MM.1S (cell line): ENCODE data around the gene AVL9.
"Not testable (repeated sequence)": the region's sequence is repeated elsewhere in the genome, so short reads cannot be mapped to it uniquely, and the experiment has no call there.

Experiments used
- DNase-seq: peaks from one replicate; pipeline ENCODE4 v3.0.0-alpha.2; 2015
- H2AFZ ChIP-seq: fragments of 300-600 bp; sonication (generic); 2 replicates; pipeline ENCODE4 v1.6.0; 2016; ENCODE audit warnings: antibody characterized with exemption, low read length
- H3F3A ChIP-seq: fragments of 300-600 bp; sonication (generic); 2 replicates; pipeline ENCODE4 v1.6.1; 2016; ENCODE audit warnings: mild to moderate bottlenecking, antibody characterized with exemption, low read length, moderate library complexity, mixed read lengths; ENCODE audit not compliant: insufficient read depth
- H3K27ac ChIP-seq: fragments of 300-600 bp; sonication (generic); 2 replicates; pipeline ENCODE4 v1.5.1; 2016; ENCODE audit warnings: mild to moderate bottlenecking, low read length
- H3K27me3 ChIP-seq: fragments of 300-600 bp; sonication (generic); replicated peaks from 2 replicates; pipeline ENCODE4 v1.6.0; 2016; ENCODE audit warnings: low read length; ENCODE audit not compliant: insufficient read depth
- H3K36me3 ChIP-seq: fragments of 300-600 bp; sonication (generic); replicated peaks from 2 replicates; pipeline ENCODE4 v1.6.1; 2016; ENCODE audit warnings: mild to moderate bottlenecking, low read length, mixed read lengths; ENCODE audit not compliant: insufficient read depth
- H3K4me1 ChIP-seq: fragments of 300-600 bp; sonication (generic); 2 replicates; pipeline ENCODE4 v1.6.1; 2016; ENCODE audit warnings: low read length, mixed read lengths
- H3K4me2 ChIP-seq: fragments of 300-600 bp; sonication (generic); 2 replicates; pipeline ENCODE4 v1.6.0; 2016; ENCODE audit warnings: low read depth, low read length
- H3K4me3 ChIP-seq: fragments of 300-600 bp; sonication (generic); 2 replicates; pipeline ENCODE4 v1.5.1; 2016; ENCODE audit warnings: low read length, mixed read lengths
- H3K79me2 ChIP-seq: fragments of 300-600 bp; sonication (generic); 2 replicates; pipeline ENCODE4 v1.6.1; 2016; ENCODE audit warnings: mixed run types, low read length, mixed read lengths
- H3K9ac ChIP-seq: fragments of 300-600 bp; sonication (generic); 2 replicates; pipeline ENCODE4 v1.6.1; 2016; ENCODE audit warnings: low read length, mixed read lengths
- H3K9me2 ChIP-seq: fragments of 300-600 bp; sonication (generic); replicated peaks from 2 replicates; pipeline ENCODE4 v1.6.1; 2016; ENCODE audit warnings: mild to moderate bottlenecking, low read length, mixed read lengths; ENCODE audit not compliant: insufficient read depth
- H3K9me3 ChIP-seq: fragments of 300-600 bp; sonication (generic); replicated peaks from 2 replicates; pipeline ENCODE4 v1.6.1; 2016; ENCODE audit warnings: mild to moderate bottlenecking, low read length, mixed read lengths; ENCODE audit not compliant: insufficient read depth
- H4K20me1 ChIP-seq: fragments of 300-600 bp; sonication (generic); 2 replicates; pipeline ENCODE4 v1.6.1; 2016; ENCODE audit warnings: mild to moderate bottlenecking, low read length, moderate library complexity, mixed read lengths; ENCODE audit not compliant: insufficient read depth

AVL9 gene

DNA sequence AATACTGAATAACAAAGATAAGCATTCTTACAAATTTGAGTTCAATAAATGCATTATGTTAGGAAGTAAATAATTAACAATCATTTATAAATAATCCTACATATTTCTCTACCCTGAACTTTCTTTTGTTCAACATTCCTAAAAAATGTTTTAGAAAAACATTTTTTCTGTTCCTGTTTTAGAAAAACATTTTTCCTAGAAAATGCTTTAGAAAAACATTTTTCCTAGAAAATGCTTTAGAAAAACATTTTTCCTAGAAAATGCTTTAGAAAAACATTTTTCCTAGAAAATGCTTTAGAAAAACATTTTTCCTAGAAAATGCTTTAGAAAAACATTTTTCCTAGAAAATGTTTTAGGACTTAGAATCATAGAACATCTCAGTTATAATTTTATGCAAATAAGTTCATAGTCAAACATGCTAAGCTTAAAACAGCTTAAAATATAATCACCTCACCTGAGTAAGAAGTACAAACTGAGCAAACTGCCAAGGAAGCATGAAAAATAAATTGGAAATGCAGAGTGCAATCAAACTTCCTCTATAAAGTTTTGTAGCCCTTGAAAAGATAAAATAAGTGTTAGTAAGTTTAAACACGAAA lies 139.6 kb downstream of the AVL9 start:
- not testable (repeated sequence) for H3K4me1 ChIP-seq, H3K79me2 ChIP-seq, H3K9me3 ChIP-seq, H3K9ac ChIP-seq, DNase-seq, H3K4me3 ChIP-seq, H3K27me3 ChIP-seq, H3K4me2 ChIP-seq, H2AFZ ChIP-seq, H4K20me1 ChIP-seq, H3K27ac ChIP-seq, H3K36me3 ChIP-seq, H3F3A ChIP-seq, H3K9me2 ChIP-seq

DNA sequence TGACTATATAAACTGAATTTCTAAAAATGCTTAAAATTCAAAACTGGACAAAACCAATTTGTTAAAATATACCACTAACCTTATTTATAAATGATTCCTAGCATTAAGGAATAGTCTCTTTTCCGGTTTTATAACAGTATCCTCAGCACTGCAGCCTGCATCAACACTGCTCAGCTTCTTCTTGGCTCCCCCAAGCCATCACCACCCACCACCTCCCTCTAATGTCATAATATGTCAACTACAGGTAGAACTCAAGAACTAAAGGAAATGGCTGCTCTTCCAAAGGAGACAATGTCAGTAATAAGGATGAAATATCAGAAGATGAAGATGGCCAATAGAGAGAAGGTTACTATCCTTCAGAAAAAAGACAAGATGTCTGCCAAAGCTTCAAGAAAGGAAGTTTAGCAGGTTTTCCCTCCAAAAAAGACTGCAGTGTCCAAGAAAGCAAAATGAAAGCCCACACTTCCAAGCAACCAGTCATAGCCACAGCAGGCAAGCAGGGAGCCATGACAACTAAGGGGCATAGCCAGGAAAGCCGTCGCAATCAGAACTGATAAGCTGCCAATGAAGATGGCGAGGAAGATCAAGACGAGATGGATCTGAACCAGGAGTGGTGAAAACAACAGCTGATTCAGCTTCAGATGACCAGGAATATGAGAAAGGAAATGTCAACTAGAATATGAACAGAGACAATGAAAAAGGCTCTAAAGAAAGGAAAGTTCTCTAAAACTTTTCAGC lies 141.6 kb downstream of the AVL9 start:
- not testable (repeated sequence) for H4K20me1 ChIP-seq, DNase-seq, H3K79me2 ChIP-seq, H3K9me3 ChIP-seq, H3K27ac ChIP-seq, H2AFZ ChIP-seq, H3F3A ChIP-seq, H3K36me3 ChIP-seq, H3K9me2 ChIP-seq, H3K4me1 ChIP-seq, H3K4me2 ChIP-seq, H3K4me3 ChIP-seq, H3K9ac ChIP-seq, H3K27me3 ChIP-seq

- H3K4me2 ChIP-seq, H3K9me2 ChIP-seq: not testable (repeated sequence)
Measured at GRCh38 chr7:32637611-32638010, 142.3 kb downstream of the AVL9 start.

More at GRCh38 chr7:32637611-32638010, 142.3 kb downstream of the AVL9 start:
- not testable (repeated sequence) for H3K4me1 ChIP-seq, H3K27ac ChIP-seq, H3K36me3 ChIP-seq, H4K20me1 ChIP-seq, H2AFZ ChIP-seq, H3K9ac ChIP-seq, H3K79me2 ChIP-seq, H3K4me3 ChIP-seq, DNase-seq, H3K27me3 ChIP-seq, H3F3A ChIP-seq, H3K9me3 ChIP-seq
